HCT116 (cell line): ENCODE data around the gene C10orf90. TPM values are rescaled to one million over a fixed set of nuclear protein-coding genes. Genes with fewer than 3 reads are reported as not detected.

ENCODE experiments used
- ATAC-seq: fragments of 200-7000 bp; cut with Tn5 transposase; 2 replicates; pipeline ENCODE4 v1.9.1; 2020; ENCODE audit warnings: mild to moderate bottlenecking, moderate library complexity
- BruUV-seq: library from RNA; stranded (reverse); fragments of 400-500 nt; replicated peaks from 2 replicates; lab custom pipeline; 2021; lab: Mats Ljungman, UMichigan
- CTCF ChIA-PET: fragments of 300-600 bp; sonication (Branson Sonifier 250); formaldehyde crosslinking; loops from one replicate; lab custom pipeline; 2021; ENCODE audit warnings: antibody characterized with exemption; lab: Charles Lee
- POLR2A ChIA-PET: fragments of 300-600, 350-600 bp; sonication (Branson Sonifier 250); formaldehyde crosslinking; loops from one replicate; lab custom pipeline; 2021; ENCODE audit warnings: antibody characterized with exemption; lab: Charles Lee
- RAD21 ChIA-PET, 2 experiments: fragments of 300-600 bp; sonication (Branson Sonifier 250); formaldehyde crosslinking; loops; one replicate each; lab custom pipeline; 2023; ENCODE audit warnings: low total read pairs in 2 of 2; ENCODE audit not compliant: uncharacterized antibody in 2 of 2, unreplicated experiment in 2 of 2, low non-redundant PET in 1 of 2; lab: Charles Lee
- DNase-seq: peaks from one replicate; pipeline ENCODE4 v3.0.0-alpha.2; 2010; ENCODE audit warnings: low read depth, low spot score
- H2AFZ ChIP-seq: fragments of 200-600 bp; shearing (Covaris generic), sonication (generic); 2 replicates; pipeline ENCODE4 v1.6.1; 2017; ENCODE audit warnings: low read depth, mixed run types, mixed read lengths, antibody characterized with exemption, low read length; ENCODE audit not compliant: poor library complexity, severe bottlenecking
- H3K27ac ChIP-seq: 2 replicates; pipeline ENCODE4 v1.5.1; 2012; ENCODE audit warnings: low read depth, low read length
- H3K27me3 ChIP-seq: fragments of 200-600 bp; sonication (generic); 2 replicates; pipeline ENCODE4 v1.6.1; 2016; ENCODE audit warnings: mixed run types, low read length, mixed read lengths; ENCODE audit not compliant: insufficient read depth
- H3K36me3 ChIP-seq, 2 experiments: fragments of 200-500 bp in 1 of 2; fragments of 200-600 bp in 1 of 2; sonication (Bioruptor generic) in 1 of 2; sonication (generic) in 1 of 2; 2 replicates each; pipeline versions ENCODE4 v1.5.1 to v1.6.1; 2014 to 2016; ENCODE audit warnings: low read length in 2 of 2, inconsistent platforms in 1 of 2, mixed read lengths in 1 of 2, mixed run types in 1 of 2; ENCODE audit not compliant: insufficient read depth in 2 of 2, control insufficient read depth in 1 of 2
- H3K4me1 ChIP-seq, 2 experiments: fragments of 200-600 bp in 1 of 2; sonication (generic) in 1 of 2; 2 replicates each; pipeline versions ENCODE4 v1.5.1 to v1.6.1; 2012 to 2017; ENCODE audit warnings: low read length in 2 of 2, inconsistent platforms in 1 of 2, mild to moderate bottlenecking in 1 of 2, mixed read lengths in 1 of 2, mixed run types in 1 of 2, moderate library complexity in 1 of 2; ENCODE audit not compliant: insufficient read depth in 2 of 2, control insufficient read depth in 1 of 2
- H3K4me2 ChIP-seq: fragments of 200-600 bp; sonication (generic); 2 replicates; pipeline ENCODE4 v1.6.1; 2017; ENCODE audit warnings: mixed run types, low read length, mixed read lengths
- H3K4me3 ChIP-seq, 2 experiments: fragments of 200-600 bp in 1 of 2; sonication (generic) in 1 of 2; replicated peaks in 1 of 2; 2 replicates each; pipeline ENCODE4 v1.5.1; 2011 to 2016; ENCODE audit warnings: low read length in 2 of 2, control low read depth in 1 of 2, low read depth in 1 of 2, mild to moderate bottlenecking in 1 of 2, mixed read lengths in 1 of 2, mixed run types in 1 of 2
- H3K79me2 ChIP-seq: fragments of 200-600 bp; sonication (generic); 2 replicates; pipeline ENCODE4 v1.6.1; 2017; ENCODE audit warnings: mild to moderate bottlenecking, mixed run types, low read length, moderate library complexity, mixed read lengths; ENCODE audit not compliant: insufficient read depth
- H3K9ac ChIP-seq: fragments of 200-600 bp; sonication (generic); 2 replicates; pipeline ENCODE4 v1.6.1; 2016; ENCODE audit warnings: low read length, mixed read lengths
- H3K9me2 ChIP-seq: fragments of 200-600 bp; sonication (generic), shearing (Covaris generic); 2 replicates; pipeline ENCODE4 v1.6.1; 2017; ENCODE audit warnings: mixed run types, mild to moderate bottlenecking, moderate library complexity; ENCODE audit not compliant: insufficient read depth
- H3K9me3 ChIP-seq, 2 experiments: fragments of 200-500 bp in 1 of 2; fragments of 200-600 bp in 1 of 2; sonication (Bioruptor generic) in 1 of 2; sonication (generic) in 1 of 2; 2 replicates each; pipeline ENCODE4 v1.6.1; 2014 to 2017; ENCODE audit warnings: low read length in 2 of 2, mixed read lengths in 2 of 2, inconsistent platforms in 1 of 2, low read depth in 1 of 2, mild to moderate bottlenecking in 1 of 2, mixed run types in 1 of 2, moderate library complexity in 1 of 2; ENCODE audit not compliant: control insufficient read depth in 1 of 2, insufficient read depth in 1 of 2
- H4K20me1 ChIP-seq: fragments of 200-600 bp; sonication (generic), shearing (Covaris generic); 2 replicates; pipeline ENCODE4 v1.6.1; 2017; ENCODE audit warnings: mixed run types, mild to moderate bottlenecking, moderate library complexity; ENCODE audit not compliant: insufficient read depth
- CEBPB ChIP-seq: IDR thresholded peaks from 2 replicates; pipeline ENCODE4 v1.6.1; 2012; ENCODE audit warnings: low read depth
- RAD21 ChIP-seq: IDR thresholded peaks from 2 replicates; pipeline ENCODE4 v1.6.1; 2012; ENCODE audit warnings: low read depth, mild to moderate bottlenecking
- REST ChIP-seq: IDR thresholded peaks from 2 replicates; pipeline ENCODE4 v1.6.1; 2012; ENCODE audit warnings: low read depth
- SIN3A ChIP-seq: IDR thresholded peaks from 2 replicates; pipeline ENCODE4 v1.6.1; 2012; ENCODE audit warnings: low read depth
- ZNF274 ChIP-seq: fragments of 200-500 bp; sonication (Bioruptor generic); IDR thresholded peaks from 2 replicates; pipeline ENCODE4 v1.6.1; 2014; ENCODE audit warnings: mild to moderate bottlenecking, low read depth, low read length, inconsistent platforms
- intact Hi-C: fragments of 100-400 bp; cut with micrococcal nuclease; formaldehyde crosslinking; loops from 2 replicates; pipeline ENCODE4 v1.10.0; 2022
- total RNA-seq: library from RNA; stranded (reverse); gene quantifications from one replicate; pipeline ENCODE4 v1.2.1, GENCODE V29; 2021; ENCODE audit not compliant: unreplicated experiment

C10orf90 gene
- total RNA-seq, 1 experiment from 2014 or later, result not detected

- peak; percentile 87 for TF ChIP-seq CEBPB
- no peak for TF ChIP-seq ZNF274
- TF ChIP-seq, all 23 proteins: peak for 7
These were observed 210.5 kb downstream of the C10orf90 start (continued) for GRCh38 chr10:126459878-126460481.

DNA sequence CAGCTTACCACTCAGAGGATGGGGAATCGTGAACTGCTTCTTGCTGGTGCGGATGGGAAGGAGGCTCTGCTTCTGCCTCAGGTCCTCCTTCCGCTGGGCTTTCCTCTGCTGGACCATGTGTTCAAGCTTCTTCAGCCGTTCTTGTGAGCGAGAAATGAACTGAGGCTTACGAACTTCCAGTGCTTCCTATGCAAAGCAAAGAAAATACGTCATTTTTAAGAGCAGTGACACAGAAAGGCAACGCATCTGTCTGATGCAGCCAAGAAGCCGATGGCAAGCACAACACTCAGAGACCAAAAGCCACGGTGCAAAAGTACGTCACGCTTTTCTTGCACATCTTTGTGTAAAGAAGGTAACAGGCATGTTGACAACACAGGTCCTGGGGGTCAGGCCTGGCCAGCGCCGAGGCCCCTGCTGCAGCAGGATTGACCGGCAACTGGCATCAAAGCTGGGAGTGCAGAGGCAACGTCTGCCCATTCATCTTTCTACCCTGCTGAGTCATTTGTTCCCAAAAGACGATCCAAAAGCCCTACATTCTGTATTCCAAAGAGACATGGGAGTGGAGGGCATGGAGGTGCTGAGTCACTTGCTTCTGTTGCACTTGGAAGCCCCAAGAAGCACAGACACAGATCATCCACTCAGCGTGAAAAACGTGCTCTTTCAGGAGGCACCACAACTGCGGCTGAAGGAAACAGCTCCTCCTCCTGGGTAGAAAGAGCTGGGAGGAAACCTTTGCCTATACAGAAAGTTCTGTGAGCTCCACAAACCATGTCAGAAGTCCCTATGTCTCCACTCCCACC is 211.3 kb downstream of the C10orf90 start:
- Histone ChIP-seq H2AFZ (no peak overlapping the region), H3K9me3 (no peaks in the 10 kb centered on the region), H3K4me3 (no peak overlapping the region), H3K27me3 (peaks cover 50% of the 10 kb centered on the region), H4K20me1 (no peaks in the 10 kb centered on the region), H3K4me2 (peak overlapping the region; percentile 47; the same call in 1 of the 2 replicates), H3K36me3 (no peaks in the 10 kb centered on the region), H3K9ac (no peak overlapping the region), H3K27ac (no peak overlapping the region), H3K9me2 (no peaks in the 10 kb centered on the region), H3K4me1 (peaks cover 5 to 15% of the 10 kb centered on the region in 2 experiments), H3K79me2 (no peaks in the 10 kb centered on the region)
- ChIA-PET RAD21 (no interaction called here), CTCF (no interaction called here), POLR2A (no interaction called here)
- no TSS peak for BruUV-seq
- ATAC-seq (no peak), DNase-seq (no peak)
- intact Hi-C loops, result no loop called here
- TF ChIP-seq REST, result no peak
- TF ChIP-seq RAD21, result no peak
- TF ChIP-seq SIN3A, result no peak
